HG02885 (cell line): ENCODE results near the gene ANKRD50.

Experiments
- ATAC-seq: cut with Tn5 transposase; IDR thresholded peaks from one replicate; pipeline ENCODE4 v1.9.1; 2021; ENCODE audit warnings: mild to moderate bottlenecking; ENCODE audit not compliant: unreplicated experiment, poor library complexity

ANKRD50 gene

GRCh38 chr4:124640022-124640730 is 72.4 kb downstream of the ANKRD50 start:
- ATAC-seq: no peak

- ATAC-seq: no peak
Measured at GRCh38 chr4:124637321-124637720, 75.2 kb downstream of the ANKRD50 start.

- no peak for ATAC-seq
Measured at GRCh38 chr4:124636788-124637187, 75.7 kb downstream of the ANKRD50 start.

- no peak for ATAC-seq
Measured at GRCh38 chr4:124635331-124635730, 77.2 kb downstream of the ANKRD50 start.

- no peak for ATAC-seq
Measured at GRCh38 chr4:124633285-124633941, 79.1 kb downstream of the ANKRD50 start.

- ATAC-seq: no peak
Measured at GRCh38 chr4:124632439-124632838, 80.1 kb downstream of the ANKRD50 start.

GRCh38 chr4:124631760-124632159 is 80.8 kb downstream of the ANKRD50 start:
- ATAC-seq: peak; percentile 99

GRCh38 chr4:124629681-124630080 is 82.9 kb downstream of the ANKRD50 start:
- no peak for ATAC-seq
